Neuron (in vitro differentiated cells): ENCODE results near the gene C17orf100.
A peak's percentile ranks its signal among the peaks of the same experiment; 100 is the strongest.
"Not testable (repeated sequence)": the region's sequence is repeated elsewhere in the genome, so short reads cannot be mapped to it uniquely, and the experiment has no call there.

ENCODE experiments used
- H2AFZ ChIP-seq: one replicate; pipeline ENCODE4 v1.6.1; 2013; ENCODE audit warnings: low read depth, mild to moderate bottlenecking, inconsistent platforms, low read length, moderate library complexity
- H3K27me3 ChIP-seq: one replicate; pipeline ENCODE4 v1.6.1; 2013; ENCODE audit warnings: low read length; ENCODE audit not compliant: insufficient read depth
- H3K36me3 ChIP-seq: one replicate; pipeline ENCODE4 v1.6.1; 2013; ENCODE audit warnings: low read length; ENCODE audit not compliant: insufficient read depth
- H3K4me1 ChIP-seq: one replicate; pipeline ENCODE4 v1.6.1; 2013; ENCODE audit warnings: low read length; ENCODE audit not compliant: insufficient read depth
- H3K4me3 ChIP-seq: 2 replicates; pipeline ENCODE4 v1.5.1; 2013; ENCODE audit warnings: mild to moderate bottlenecking, low read length, moderate library complexity
- H3K9me3 ChIP-seq: one replicate; pipeline ENCODE4 v1.6.1; 2013; ENCODE audit warnings: low read length

C17orf100 gene

GRCh38 chr17:6654841-6655731 lies 3.5 kb downstream of the C17orf100 start:
- H3K27me3 ChIP-seq: peaks cover 30% of the 10 kb centered on the region

GRCh38 chr17:6655732-6656361 lies 4.3 kb downstream of the C17orf100 start:
- H2AFZ ChIP-seq: not testable (repeated sequence)
- H3K27me3 ChIP-seq: peaks cover 37% of the 10 kb centered on the region

More at GRCh38 chr17:6654841-6655731, 3.5 kb downstream of the C17orf100 start:
- H3K4me1 ChIP-seq: peaks cover 28% of the 10 kb centered on the region
- H3K36me3 ChIP-seq: no peaks in the 10 kb centered on the region
- peak overlapping the region; percentile 33 for H3K4me3 ChIP-seq
- peaks cover 2% of the 10 kb centered on the region for H3K9me3 ChIP-seq
- peak overlapping the region; percentile 8 for H2AFZ ChIP-seq

GRCh38 chr17:6656797-6657632 lies 5.5 kb downstream of the C17orf100 start:
- not testable (repeated sequence) for H3K9me3 ChIP-seq, H3K36me3 ChIP-seq, H2AFZ ChIP-seq
- Histone ChIP-seq H3K4me3 (peak overlapping the region; percentile 11), H3K27me3 (peaks cover 44% of the 10 kb centered on the region), H3K4me1 (peaks cover 23% of the 10 kb centered on the region)

More at GRCh38 chr17:6655732-6656361, 4.3 kb downstream of the C17orf100 start:
- peaks cover 23% of the 10 kb centered on the region for H3K4me1 ChIP-seq
- not testable (repeated sequence) for H3K9me3 ChIP-seq, H3K36me3 ChIP-seq, H3K4me3 ChIP-seq

GRCh38 chr17:6657633-6658287 lies 6.2 kb downstream of the C17orf100 start:
- Histone ChIP-seq H3K9me3 (peaks cover 2% of the 10 kb centered on the region), H3K4me3 (no peak overlapping the region), H3K27me3 (peaks cover 47% of the 10 kb centered on the region), H2AFZ (no peak overlapping the region), H3K36me3 (no peaks in the 10 kb centered on the region), H3K4me1 (peaks cover 21% of the 10 kb centered on the region)

GRCh38 chr17:6658411-6658810 lies 6.8 kb downstream of the C17orf100 start:
- H3K36me3 ChIP-seq, H3K9me3 ChIP-seq, H3K4me3 ChIP-seq, H2AFZ ChIP-seq: not testable (repeated sequence)
- peaks cover 47% of the 10 kb centered on the region for H3K27me3 ChIP-seq
- peaks cover 17% of the 10 kb centered on the region for H3K4me1 ChIP-seq

GRCh38 chr17:6660101-6660500 lies 8.5 kb downstream of the C17orf100 start:
- peaks cover 1% of the 10 kb centered on the region for H3K4me1 ChIP-seq
- no peaks in the 10 kb centered on the region for H3K36me3 ChIP-seq
- H2AFZ ChIP-seq: no peak overlapping the region
- peaks cover 2% of the 10 kb centered on the region for H3K9me3 ChIP-seq
- no peak overlapping the region for H3K4me3 ChIP-seq
- peaks cover 38% of the 10 kb centered on the region for H3K27me3 ChIP-seq

GRCh38 chr17:6660805-6661463 lies 9.4 kb downstream of the C17orf100 start:
- no peak overlapping the region for H2AFZ ChIP-seq
- no peaks in the 10 kb centered on the region for H3K4me1 ChIP-seq
- H3K4me3 ChIP-seq: no peak overlapping the region
- no peaks in the 10 kb centered on the region for H3K36me3 ChIP-seq
- H3K27me3 ChIP-seq: peaks cover 34% of the 10 kb centered on the region
- H3K9me3 ChIP-seq: peaks cover 2% of the 10 kb centered on the region

GRCh38 chr17:6661464-6661848 lies 9.9 kb downstream of the C17orf100 start:
- Histone ChIP-seq H3K9me3 (peaks cover 2% of the 10 kb centered on the region), H2AFZ (no peak overlapping the region), H3K36me3 (no peaks in the 10 kb centered on the region), H3K4me1 (no peaks in the 10 kb centered on the region), H3K27me3 (peaks cover 34% of the 10 kb centered on the region), H3K4me3 (no peak overlapping the region)

- H2AFZ ChIP-seq, H3K36me3 ChIP-seq, H3K9me3 ChIP-seq, H3K4me1 ChIP-seq, H3K4me3 ChIP-seq: not testable (repeated sequence)
- H3K27me3 ChIP-seq: peaks cover 26% of the 10 kb centered on the region
Measured at GRCh38 chr17:6663200-6663599, 11.6 kb downstream of the C17orf100 start.

GRCh38 chr17:6666077-6666521 lies 14.5 kb downstream of the C17orf100 start:
- peaks cover 10% of the 10 kb centered on the region for H3K27me3 ChIP-seq
- no peaks in the 10 kb centered on the region for H3K9me3 ChIP-seq
- H3K4me1 ChIP-seq: no peaks in the 10 kb centered on the region
- H2AFZ ChIP-seq: no peak overlapping the region
- no peak overlapping the region for H3K4me3 ChIP-seq
- no peaks in the 10 kb centered on the region for H3K36me3 ChIP-seq

- Histone ChIP-seq H3K27me3 (peaks cover 6% of the 10 kb centered on the region), H3K36me3 (no peaks in the 10 kb centered on the region), H3K4me1 (no peaks in the 10 kb centered on the region), H2AFZ (no peak overlapping the region), H3K9me3 (no peaks in the 10 kb centered on the region), H3K4me3 (no peak overlapping the region)
Measured at GRCh38 chr17:6666557-6666956, 15.0 kb downstream of the C17orf100 start.

GRCh38 chr17:6667516-6667915 lies 16.0 kb downstream of the C17orf100 start:
- Histone ChIP-seq H3K27me3 (peaks cover 3% of the 10 kb centered on the region), H3K9me3 (no peaks in the 10 kb centered on the region), H3K4me1 (no peaks in the 10 kb centered on the region), H3K36me3 (no peaks in the 10 kb centered on the region), H2AFZ (no peak overlapping the region), H3K4me3 (no peak overlapping the region)
